GM23248 (cell line): ENCODE measurements around the gene ATAD5. TPM values are rescaled to one million over a fixed set of nuclear protein-coding genes. Genes with fewer than 3 reads are reported as not detected.
"Not testable (repeated sequence)": the region's sequence is repeated elsewhere in the genome, so short reads cannot be mapped to it uniquely, and the experiment has no call there.

Experiments used
- DNase-seq: peaks from one replicate; pipeline ENCODE4 v3.0.0-alpha.2; 2015
- H2AFZ ChIP-seq: fragments of 200-600 bp; sonication (generic); 2 replicates; pipeline ENCODE4 v1.6.1; 2016; ENCODE audit warnings: antibody characterized with exemption
- H3F3A ChIP-seq: fragments of 200-600 bp; sonication (generic); 2 replicates; pipeline ENCODE4 v1.6.1; 2016; ENCODE audit warnings: mild to moderate bottlenecking, antibody characterized with exemption, mixed run types; ENCODE audit not compliant: insufficient read depth
- H3K27ac ChIP-seq: fragments of 200-600 bp; sonication (generic); 2 replicates; pipeline ENCODE4 v1.5.1; 2016; ENCODE audit warnings: mild to moderate bottlenecking
- H3K27me3 ChIP-seq: fragments of 200-600 bp; sonication (generic); replicated peaks from 2 replicates; pipeline ENCODE4 v1.6.1; 2016; ENCODE audit warnings: mild to moderate bottlenecking; ENCODE audit not compliant: insufficient read depth
- H3K36me3 ChIP-seq: fragments of 200-600 bp; sonication (generic); 2 replicates; pipeline ENCODE4 v1.6.1; 2016; ENCODE audit warnings: low read depth, mild to moderate bottlenecking
- H3K4me1 ChIP-seq: fragments of 200-600 bp; sonication (generic); 2 replicates; pipeline ENCODE4 v1.6.1; 2016; ENCODE audit warnings: mild to moderate bottlenecking; ENCODE audit not compliant: insufficient read depth
- H3K4me2 ChIP-seq: fragments of 200-600 bp; sonication (generic); one replicate; pipeline ENCODE4 v1.6.1; 2016; ENCODE audit warnings: mild to moderate bottlenecking; ENCODE audit not compliant: unreplicated experiment
- H3K4me3 ChIP-seq: fragments of 200-600 bp; sonication (generic); 2 replicates; pipeline ENCODE4 v1.5.1; 2016; ENCODE audit warnings: mild to moderate bottlenecking
- H3K79me2 ChIP-seq: fragments of 200-600 bp; sonication (generic); 2 replicates; pipeline ENCODE4 v1.6.1; 2016; ENCODE audit warnings: mild to moderate bottlenecking; ENCODE audit not compliant: insufficient read depth
- H3K9ac ChIP-seq: fragments of 200-600 bp; sonication (generic); 2 replicates; pipeline ENCODE4 v1.6.1; 2016; ENCODE audit warnings: mild to moderate bottlenecking
- H3K9me2 ChIP-seq: fragments of 200-600 bp; sonication (generic); 2 replicates; pipeline ENCODE4 v1.6.1; 2016; ENCODE audit warnings: mixed run types, mild to moderate bottlenecking, moderate library complexity; ENCODE audit not compliant: insufficient read depth
- H3K9me3 ChIP-seq: fragments of 200-600 bp; sonication (generic); one replicate; pipeline ENCODE4 v1.6.1; 2017; ENCODE audit warnings: low read depth
- H4K20me1 ChIP-seq: fragments of 200-600 bp; sonication (generic); 2 replicates; pipeline ENCODE4 v1.6.0; 2016; ENCODE audit not compliant: insufficient read depth
- EZH2 ChIP-seq: fragments of 200-600 bp; sonication (generic); IDR thresholded peaks from 2 replicates; pipeline ENCODE4 v1.6.1; 2018; ENCODE audit warnings: antibody characterized with exemption, mild to moderate bottlenecking; ENCODE audit not compliant: insufficient read depth, poor library complexity, severe bottlenecking
- EZH2phosphoT487 ChIP-seq: fragments of 200-600 bp; sonication (generic); IDR thresholded peaks from 2 replicates; pipeline ENCODE4 v1.6.1; 2018; ENCODE audit warnings: antibody characterized with exemption, moderate library complexity, mild to moderate bottlenecking, low read depth; ENCODE audit not compliant: insufficient read depth
- WGBS, 2 experiments: methylation state at CpG; one replicate each; pipeline ENCODE4 v1.1.6; 2015 to 2017; ENCODE audit warnings: low lambda C conversion rate in 2 of 2, low coverage in 1 of 2; ENCODE audit errors: missing lambda C conversion rate in 2 of 2; 5-methylcytosine and 5-hydroxymethylcytosine counted together
- in situ Hi-C: fragments of 300-500 bp; cut with MboI; formaldehyde crosslinking; loops from 2 replicates; pipeline ENCODE4 v1.15.0; 2020
- polyA plus RNA-seq: library from polyadenylated mRNA; unstranded; fragments of >200 nt; fragmentation: Nextera tagmentation; extraction: Ambion mirVana; gene quantifications from 2 replicates; pipeline ENCODE4 v1.2.1, GENCODE V29; 2016
- total RNA-seq: library from RNA; depleted of rRNA; stranded (reverse); fragments of >200 nt; shearing (Covaris generic); gene quantifications from 2 replicates; pipeline ENCODE4 v1.2.3, GENCODE V29; 2014

ATAD5 gene
- total and polyA plus RNA-seq, 2 experiments from 2014 or later: 1.1 to 1.8 TPM

- Histone ChIP-seq H4K20me1 (no peaks in the 10 kb centered on the region), H3F3A (peaks cover 11% of the 10 kb centered on the region; the same call in 1 of the 2 replicates), H3K4me2 (peak overlapping the region; percentile 24), H3K9ac (no peak overlapping the region), H3K9me3 (no peaks in the 10 kb centered on the region), H3K4me3 (no peak overlapping the region), H2AFZ (0 out of 2 replicates have a peak overlapping the region, but pooled peaks have one; percentile 4), H3K27ac (peak overlapping the region; percentile 41), H3K36me3 (0 out of 2 replicates have a peak, but pooled peaks cover 7% of the 10 kb centered on the region), H3K79me2 (peaks cover 87% of the 10 kb centered on the region), H3K27me3 (no peaks in the 10 kb centered on the region), H3K4me1 (peaks cover 14% of the 10 kb centered on the region), H3K9me2 (no peaks in the 10 kb centered on the region)
- DNase-seq: peak; percentile 66
- WGBS, 2 experiments: 47% methylated on average over 5 of the region's 5 CpGs
- TF ChIP-seq EZH2 (no peak), EZH2phosphoT487 (no peak)
- in situ Hi-C loops: no loop called here
Observed at GRCh38 chr17:30812218-30813177, 19.3 kb upstream of the ATAD5 start.

GRCh38 chr17:30814236-30814635, 17.5 kb upstream of the ATAD5 start:
- H3K27me3 ChIP-seq, H3K4me2 ChIP-seq, H3K36me3 ChIP-seq, in situ Hi-C loops, H3K9ac ChIP-seq, H4K20me1 ChIP-seq, H3K27ac ChIP-seq, DNase-seq, H2AFZ ChIP-seq, H3K4me3 ChIP-seq, H3K9me2 ChIP-seq, H3K9me3 ChIP-seq: not testable (repeated sequence)
- H3F3A ChIP-seq: peaks cover 11% of the 10 kb centered on the region; the same call in 1 of the 2 replicates
- 93 to 94% methylated on average over 9 to 12 of the region's 12 CpGs for WGBS, 2 experiments
- peaks cover 85% of the 10 kb centered on the region for H3K79me2 ChIP-seq
- peaks cover 14% of the 10 kb centered on the region for H3K4me1 ChIP-seq

GRCh38 chr17:30814860-30815259, 16.9 kb upstream of the ATAD5 start:
- Histone ChIP-seq H3K4me1 (peaks cover 20% of the 10 kb centered on the region), H3F3A (peaks cover 11% of the 10 kb centered on the region; the same call in 1 of the 2 replicates), H3K79me2 (peaks cover 85% of the 10 kb centered on the region)
- H3K9me3 ChIP-seq, H4K20me1 ChIP-seq, H3K36me3 ChIP-seq, H3K27me3 ChIP-seq, H3K9me2 ChIP-seq, H3K27ac ChIP-seq, H2AFZ ChIP-seq, H3K4me2 ChIP-seq, in situ Hi-C loops, H3K9ac ChIP-seq, H3K4me3 ChIP-seq: not testable (repeated sequence)
- DNase-seq: peak; percentile 28
- 90 to 98% methylated on average over 9 of the region's 9 CpGs for WGBS, 2 experiments

- no peak overlapping the region for H3K27ac ChIP-seq
- H3K9me2 ChIP-seq: no peaks in the 10 kb centered on the region
- H3K27me3 ChIP-seq: no peaks in the 10 kb centered on the region
- H3K4me3 ChIP-seq: no peak overlapping the region
- H3K79me2 ChIP-seq: peaks cover 85% of the 10 kb centered on the region
- TF ChIP-seq EZH2 (no peak), EZH2phosphoT487 (no peak)
- no peak overlapping the region for H2AFZ ChIP-seq
- H4K20me1 ChIP-seq: no peaks in the 10 kb centered on the region
- WGBS, 2 experiments: 98 to 100% methylated on average over 3 to 7 of the region's 7 CpGs
- in situ Hi-C loops: no loop called here
- H3K36me3 ChIP-seq: no peaks in the 10 kb centered on the region
- no peak for DNase-seq
- peaks cover 25% of the 10 kb centered on the region for H3K4me1 ChIP-seq
- no peak overlapping the region for H3K4me2 ChIP-seq
- no peaks in the 10 kb centered on the region for H3K9me3 ChIP-seq
- H3F3A ChIP-seq: peaks cover 11% of the 10 kb centered on the region; the same call in 1 of the 2 replicates
- no peak overlapping the region for H3K9ac ChIP-seq
Observed at GRCh38 chr17:30816165-30816564, 15.6 kb upstream of the ATAD5 start.
